BJ (cell line): ENCODE data around the gene IL17RE. TPM values are rescaled to one million over a fixed set of nuclear protein-coding genes. Genes with fewer than 3 reads are reported as not detected.
"Not testable (repeated sequence)": the region's sequence is repeated elsewhere in the genome, so short reads cannot be mapped to it uniquely, and the experiment has no call there.

ENCODE experiments used
- CTCF ChIA-PET: fragments of 350-600 bp; formaldehyde crosslinking; extraction: SDS; loops from one replicate; lab custom pipeline; 2021; ENCODE audit warnings: antibody characterized with exemption, inconsistent platforms; lab: Yijun Ruan, JAX
- POLR2A ChIA-PET: fragments of 300-600 bp; sonication (Branson Sonifier 250); formaldehyde crosslinking; extraction: SDS; loops from one replicate; lab custom pipeline; 2021; ENCODE audit warnings: antibody characterized with exemption; lab: Charles Lee
- DNase-seq: peaks from one replicate; pipeline ENCODE4 v3.0.0-alpha.2; 2011; ENCODE audit warnings: low read depth
- H3K27me3 ChIP-seq: 2 replicates; pipeline ENCODE4 v1.6.0; 2011; ENCODE audit warnings: low read length; ENCODE audit not compliant: control insufficient read depth, insufficient read depth
- H3K36me3 ChIP-seq: 2 replicates; pipeline ENCODE4 v1.5.1; 2011; ENCODE audit warnings: low read length; ENCODE audit not compliant: control insufficient read depth, insufficient read depth
- H3K4me3 ChIP-seq: 2 replicates; pipeline ENCODE4 v1.5.1; 2011; ENCODE audit warnings: low read depth, mild to moderate bottlenecking, control low read depth, low read length
- CTCF ChIP-seq: IDR thresholded peaks from 2 replicates; pipeline ENCODE4 v1.5.1; 2011; ENCODE audit warnings: low read depth, mild to moderate bottlenecking, control low read depth, inconsistent platforms, low read length, moderate library complexity; ENCODE audit not compliant: insufficient read depth
- polyA plus RNA-seq: library from polyadenylated mRNA; depleted of rRNA; stranded (reverse); fragments of >200 nt; gene quantifications from 2 replicates; pipeline ENCODE4 v1.2.3, GENCODE V29; 2011

The IL17RE gene
- polyA plus RNA-seq, 1 experiment = 4.0 TPM

- CTCF ChIA-PET = interaction anchor here (1.0 to 2.1 kb wide), 2 partner anchors 12 to 13 kb away, joined by 3 to 5 read pairs; partner anchors contain the start of gene CIDEC
- no peak for DNase-seq
- POLR2A ChIA-PET = no interaction called here
- Histone ChIP-seq H3K27me3 (no peaks in the 10 kb centered on the region), H3K4me3 (no peak overlapping the region), H3K36me3 (no peaks in the 10 kb centered on the region)
- no peak for TF ChIP-seq CTCF
Observed at GRCh38 chr3:9866639-9867038, 36.0 kb upstream of the IL17RE start.

GRCh38 chr3:9867106-9867505 lies 35.5 kb upstream of the IL17RE start:
- DNase-seq = no peak
- ChIA-PET POLR2A (no interaction called here), CTCF (interaction anchor here (1.1 to 2.1 kb wide), 2 partner anchors 11 to 13 kb away, joined by 3 to 5 read pairs; partner anchors contain the start of gene CIDEC)
- TF ChIP-seq CTCF = no peak
- Histone ChIP-seq H3K4me3 (no peak overlapping the region), H3K36me3 (no peaks in the 10 kb centered on the region), H3K27me3 (no peaks in the 10 kb centered on the region)

GRCh38 chr3:9869955-9870354 lies 32.7 kb upstream of the IL17RE start:
- Histone ChIP-seq H3K4me3 (no peak overlapping the region), H3K27me3 (no peaks in the 10 kb centered on the region), H3K36me3 (no peaks in the 10 kb centered on the region)
- POLR2A ChIA-PET = no interaction called here
- no peak for TF ChIP-seq CTCF
- no peak for DNase-seq
- CTCF ChIA-PET = no interaction called here

- TF ChIP-seq CTCF = no peak
- peak; percentile 37 for DNase-seq
- Histone ChIP-seq H3K4me3 (no peak overlapping the region), H3K36me3 (no peaks in the 10 kb centered on the region), H3K27me3 (no peaks in the 10 kb centered on the region)
- CTCF ChIA-PET = interaction anchor here (0.6 kb wide), 1 partner anchor 618 kb away, joined by 3 read pairs; no protein-coding TSS in a partner anchor
- POLR2A ChIA-PET = interaction anchor here (0.6 kb wide), 1 partner anchor 17 kb away, joined by 17 read pairs; no protein-coding TSS in a partner anchor
Observed at GRCh38 chr3:9870978-9871377, 31.7 kb upstream of the IL17RE start.

GRCh38 chr3:9872067-9872466 lies 30.6 kb upstream of the IL17RE start:
- CTCF ChIA-PET, H3K4me3 ChIP-seq, H3K36me3 ChIP-seq, DNase-seq, POLR2A ChIA-PET, H3K27me3 ChIP-seq: not testable (repeated sequence)

- Histone ChIP-seq H3K4me3 (no peak overlapping the region), H3K27me3 (no peaks in the 10 kb centered on the region), H3K36me3 (no peaks in the 10 kb centered on the region)
- no peak for DNase-seq
- TF ChIP-seq CTCF = no peak
- CTCF ChIA-PET = no interaction called here
- POLR2A ChIA-PET = no interaction called here
Observed at GRCh38 chr3:9875448-9875847, 27.2 kb upstream of the IL17RE start.

- H3K27me3 ChIP-seq, POLR2A ChIA-PET, H3K36me3 ChIP-seq, H3K4me3 ChIP-seq, DNase-seq, CTCF ChIA-PET: not testable (repeated sequence)
Observed at GRCh38 chr3:9876255-9876654, 26.4 kb upstream of the IL17RE start.
